ENCODE measurements around the gene LLCFC1. TPM values are rescaled to one million over a fixed set of nuclear protein-coding genes. Genes with fewer than 3 reads are reported as not detected.

The LLCFC1 gene
- polyA plus RNA-seq, 1 donor from 2014 or later, result not detected

DNA sequence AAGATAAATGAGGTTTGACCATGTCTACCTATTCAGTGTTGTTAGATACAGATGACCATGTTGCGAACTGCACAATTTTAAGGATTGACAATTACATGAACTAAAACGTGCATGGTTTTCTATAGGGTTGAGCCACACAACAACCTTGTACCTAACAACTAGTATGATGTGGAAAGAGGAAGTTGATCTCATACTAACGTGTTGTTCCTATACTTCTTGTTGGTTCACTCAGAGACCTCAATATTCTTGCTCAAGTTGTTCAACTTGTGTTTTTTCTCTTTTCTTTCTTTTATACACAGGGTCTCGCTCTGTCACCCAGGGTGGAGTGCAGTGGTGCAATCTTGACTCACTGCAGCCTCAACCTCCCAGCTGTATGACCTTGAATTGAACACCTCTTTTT is 28.9 kb downstream of the LLCFC1 start:
- H3K9me3 ChIP-seq (ENCODE audit: low read length), result no peaks in the 10 kb centered on the region
- H3K9ac ChIP-seq (ENCODE audit: low read length), result no peak overlapping the region
- no peaks in the 10 kb centered on the region for H3F3A ChIP-seq (ENCODE audit: insufficient read depth, low read length, poor library complexity, severe bottlenecking)
- TF ChIP-seq EZH2 (IDR thresholded peaks at IDR 0.05; ENCODE audit: borderline replicate concordance, insufficient read depth, low read length, poor library complexity, severe bottlenecking), result no peak
- no peak for TF ChIP-seq SMC3 (conservative IDR thresholded peaks at IDR 0.05; ENCODE audit: poor library complexity)
- TF ChIP-seq REST (IDR thresholded peaks at IDR 0.05; ENCODE audit: borderline replicate concordance), result no peak
- TF ChIP-seq EP300 (conservative IDR thresholded peaks at IDR 0.05; ENCODE audit: poor library complexity, severe bottlenecking), result no peak
- TF ChIP-seq CTCF (IDR thresholded peaks at IDR 0.05; ENCODE audit: poor library complexity, severe bottlenecking), result no peak
- no peak for TF ChIP-seq POLR2AphosphoS5 (IDR thresholded peaks at IDR 0.05)
- no peak for TF ChIP-seq RAD21 (conservative IDR thresholded peaks at IDR 0.05)
- no peak for TF ChIP-seq MXI1 (conservative IDR thresholded peaks at IDR 0.05; ENCODE audit: poor library complexity, severe bottlenecking)
- TF ChIP-seq TAF1 (IDR thresholded peaks at IDR 0.05; ENCODE audit: low read depth), result no peak
- no peak overlapping the region for H3K27ac ChIP-seq (ENCODE audit: low read length)
- no peaks in the 10 kb centered on the region for H3K36me3 ChIP-seq (ENCODE audit: insufficient read depth, low read length)
- no peak overlapping the region for H3K4me3 ChIP-seq (ENCODE audit: low read length)
- no peaks in the 10 kb centered on the region for H4K20me1 ChIP-seq (ENCODE audit: insufficient read depth)
- H3K79me2 ChIP-seq (replicated peaks; ENCODE audit: insufficient read depth, low read length), result no peaks in the 10 kb centered on the region
- no peak overlapping the region for H2AFZ ChIP-seq (ENCODE audit: low read depth, low read length)
- H3K9me2 ChIP-seq (ENCODE audit: insufficient read depth, low read length), result no peaks in the 10 kb centered on the region
- no peak overlapping the region for H3K4me2 ChIP-seq (ENCODE audit: low read length)
- H3K27me3 ChIP-seq (ENCODE audit: insufficient read depth, low read depth, low read length), result no peaks in the 10 kb centered on the region

- TF ChIP-seq REST (IDR thresholded peaks at IDR 0.05; ENCODE audit: borderline replicate concordance) (no peak), MXI1 (conservative IDR thresholded peaks at IDR 0.05; ENCODE audit: poor library complexity, severe bottlenecking) (no peak), EP300 (conservative IDR thresholded peaks at IDR 0.05; ENCODE audit: poor library complexity, severe bottlenecking) (no peak), CTCF (IDR thresholded peaks at IDR 0.05; ENCODE audit: poor library complexity, severe bottlenecking) (no peak), SMC3 (conservative IDR thresholded peaks at IDR 0.05; ENCODE audit: poor library complexity) (no peak), POLR2AphosphoS5 (IDR thresholded peaks at IDR 0.05) (no peak), EZH2 (IDR thresholded peaks at IDR 0.05; ENCODE audit: borderline replicate concordance, insufficient read depth, low read length, poor library complexity, severe bottlenecking) (no peak), TAF1 (IDR thresholded peaks at IDR 0.05; ENCODE audit: low read depth) (no peak), RAD21 (conservative IDR thresholded peaks at IDR 0.05) (no peak)
Measured at GRCh38 chr7:142969183-142969582, 29.9 kb downstream of the LLCFC1 start.

More at GRCh38 chr7:142969183-142969582, 29.9 kb downstream of the LLCFC1 start:
- Histone ChIP-seq H2AFZ (ENCODE audit: low read depth, low read length) (no peak overlapping the region), H3K9me3 (ENCODE audit: low read length) (no peaks in the 10 kb centered on the region), H3K4me2 (ENCODE audit: low read length) (no peak overlapping the region), H3K36me3 (ENCODE audit: insufficient read depth, low read length) (no peaks in the 10 kb centered on the region), H3K79me2 (replicated peaks; ENCODE audit: insufficient read depth, low read length) (no peaks in the 10 kb centered on the region), H3K9ac (ENCODE audit: low read length) (no peak overlapping the region), H3K27ac (ENCODE audit: low read length) (no peak overlapping the region), H3K4me3 (ENCODE audit: low read length) (no peak overlapping the region), H3K27me3 (ENCODE audit: insufficient read depth, low read depth, low read length) (no peaks in the 10 kb centered on the region), H3K9me2 (ENCODE audit: insufficient read depth, low read length) (no peaks in the 10 kb centered on the region), H4K20me1 (ENCODE audit: insufficient read depth) (no peaks in the 10 kb centered on the region), H3F3A (ENCODE audit: insufficient read depth, low read length, poor library complexity, severe bottlenecking) (no peaks in the 10 kb centered on the region)
